ENCODE data around the gene ADSS2.

DNA sequence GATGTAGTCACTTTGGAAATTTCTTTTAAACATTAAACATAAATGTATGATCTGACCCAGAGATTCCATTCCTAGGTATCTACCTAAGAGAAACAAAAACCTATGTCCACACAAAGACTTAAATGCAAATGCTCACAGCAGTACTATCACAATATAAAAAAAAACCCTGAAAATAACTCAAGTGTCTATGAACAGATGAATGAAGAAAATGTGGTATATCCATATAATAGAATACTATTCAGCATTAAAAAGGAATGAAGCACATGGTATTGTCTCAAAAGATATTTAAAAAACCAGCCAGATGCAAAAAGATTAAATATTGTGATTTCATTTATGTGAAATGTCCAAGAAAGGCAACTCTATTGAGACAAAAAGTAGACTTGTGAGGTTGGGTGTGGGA is 48.3 kb downstream of the ADSS2 start:
- TF ChIP-seq EZH2 (IDR thresholded peaks at IDR 0.05; ENCODE audit: insufficient read depth, low read length), result no peak
- TF ChIP-seq, protein P1, sequence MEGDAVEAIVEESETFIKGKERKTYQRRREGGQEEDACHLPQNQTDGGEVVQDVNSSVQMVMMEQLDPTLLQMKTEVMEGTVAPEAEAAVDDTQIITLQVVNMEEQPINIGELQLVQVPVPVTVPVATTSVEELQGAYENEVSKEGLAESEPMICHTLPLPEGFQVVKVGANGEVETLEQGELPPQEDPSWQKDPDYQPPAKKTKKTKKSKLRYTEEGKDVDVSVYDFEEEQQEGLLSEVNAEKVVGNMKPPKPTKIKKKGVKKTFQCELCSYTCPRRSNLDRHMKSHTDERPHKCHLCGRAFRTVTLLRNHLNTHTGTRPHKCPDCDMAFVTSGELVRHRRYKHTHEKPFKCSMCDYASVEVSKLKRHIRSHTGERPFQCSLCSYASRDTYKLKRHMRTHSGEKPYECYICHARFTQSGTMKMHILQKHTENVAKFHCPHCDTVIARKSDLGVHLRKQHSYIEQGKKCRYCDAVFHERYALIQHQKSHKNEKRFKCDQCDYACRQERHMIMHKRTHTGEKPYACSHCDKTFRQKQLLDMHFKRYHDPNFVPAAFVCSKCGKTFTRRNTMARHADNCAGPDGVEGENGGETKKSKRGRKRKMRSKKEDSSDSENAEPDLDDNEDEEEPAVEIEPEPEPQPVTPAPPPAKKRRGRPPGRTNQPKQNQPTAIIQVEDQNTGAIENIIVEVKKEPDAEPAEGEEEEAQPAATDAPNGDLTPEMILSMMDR (IDR thresholded peaks at IDR 0.05; ENCODE audit: insufficient read depth, low read depth, low read length), result no peak

Measured in astrocyte (in vitro differentiated cells and primary cell).